Naive thymus-derived CD4-positive, alpha-beta T cell (primary cell): ENCODE measurements around the gene B3GALNT2. TPM values are rescaled to one million over a fixed set of nuclear protein-coding genes. Genes with fewer than 3 reads are reported as not detected.
A peak's percentile ranks its signal among the peaks of the same experiment; 100 is the strongest.

Source experiments
- ATAC-seq: fragments of 150-1000 bp; cut with Tn5 transposase; 2 replicates; pipeline ENCODE4 v1.10.0; 2021; ENCODE audit warnings: mild to moderate bottlenecking, moderate library complexity
- CTCF ChIA-PET: fragments of 350-600 bp; sonication (Branson Sonifier 250); formaldehyde crosslinking; loops from one replicate; lab custom pipeline; 2021; ENCODE audit warnings: antibody characterized with exemption; lab: Charles Lee
- POLR2A ChIA-PET: fragments of 350-600 bp; sonication (Branson Sonifier 250); formaldehyde crosslinking; loops from one replicate; lab custom pipeline; 2021; ENCODE audit warnings: antibody characterized with exemption, inconsistent platforms; lab: Charles Lee
- DNase-seq, 9 donors: peaks; one replicate each; pipeline versions ENCODE4 v3.0.0 to v3.0.0-alpha.2; 2020 to 2022; ENCODE audit warnings: mixed read lengths in 1 of 9
- H3K27ac ChIP-seq: one replicate; pipeline ENCODE4 v1.7.0; 2013; ENCODE audit warnings: mild to moderate bottlenecking, low read depth, low read length, moderate library complexity
- H3K27me3 ChIP-seq, 2 donors: one replicate each; pipeline ENCODE4 v1.7.0; 2013; ENCODE audit warnings: low read length in 2 of 2, mild to moderate bottlenecking in 2 of 2, moderate library complexity in 2 of 2; ENCODE audit not compliant: control insufficient read depth in 2 of 2, insufficient read depth in 2 of 2
- H3K36me3 ChIP-seq, 3 experiments: 1 replicate in 2 of 3; 2 replicates in 1 of 3; pipeline ENCODE4 v1.7.0; 2013; ENCODE audit warnings: low read length in 3 of 3, mild to moderate bottlenecking in 3 of 3, moderate library complexity in 1 of 3; ENCODE audit not compliant: insufficient read depth in 3 of 3, control insufficient read depth in 2 of 3
- H3K4me1 ChIP-seq, 2 donors: one replicate each; pipeline ENCODE4 v1.7.0; 2013; ENCODE audit warnings: low read length in 2 of 2, mild to moderate bottlenecking in 2 of 2, moderate library complexity in 1 of 2; ENCODE audit not compliant: control insufficient read depth in 2 of 2, insufficient read depth in 2 of 2
- H3K4me3 ChIP-seq: 2 replicates; pipeline ENCODE4 v1.7.0; 2013; ENCODE audit warnings: mild to moderate bottlenecking, low read length
- H3K9me3 ChIP-seq, 3 experiments: 1 replicate in 2 of 3; 2 replicates in 1 of 3; pipeline ENCODE4 v1.7.0; 2013; ENCODE audit warnings: low read length in 3 of 3; ENCODE audit not compliant: control insufficient read depth in 2 of 3
- H3K27ac Mint-ChIP-seq, 9 donors: one replicate each; pipeline ENCODE4 v1.8.0; 2020 to 2022; ENCODE audit warnings: mixed read lengths in 9 of 9, mild to moderate bottlenecking in 8 of 9, moderate library complexity in 5 of 9, inconsistent platforms in 2 of 9
- H3K27me3 Mint-ChIP-seq, 5 donors: one replicate each; pipeline ENCODE4 v1.8.0; 2021 to 2022; ENCODE audit warnings: mixed read lengths in 5 of 5, mild to moderate bottlenecking in 1 of 5
- H3K36me3 Mint-ChIP-seq, 5 donors: one replicate each; pipeline ENCODE4 v1.8.0; 2020 to 2022; ENCODE audit warnings: mixed read lengths in 5 of 5, mild to moderate bottlenecking in 3 of 5, inconsistent platforms in 1 of 5
- H3K4me1 Mint-ChIP-seq, 7 donors: one replicate each; pipeline ENCODE4 v1.8.0; 2020 to 2022; ENCODE audit warnings: mixed read lengths in 7 of 7, mild to moderate bottlenecking in 3 of 7, inconsistent platforms in 1 of 7
- H3K4me3 Mint-ChIP-seq, 10 donors: one replicate each; pipeline ENCODE4 v1.8.0; 2020 to 2022; ENCODE audit warnings: mild to moderate bottlenecking in 10 of 10, mixed read lengths in 10 of 10, moderate library complexity in 6 of 10, inconsistent platforms in 2 of 10
- H3K9me3 Mint-ChIP-seq, 11 donors: one replicate each; pipeline ENCODE4 v1.8.0; 2020 to 2022; ENCODE audit warnings: mixed read lengths in 11 of 11, mild to moderate bottlenecking in 4 of 11, inconsistent platforms in 1 of 11, moderate library complexity in 1 of 11
- intact Hi-C, 2 donors: fragments of 100-400 bp; cut with micrococcal nuclease; formaldehyde crosslinking; loops; one replicate each; pipeline ENCODE4 v1.15.1; 2023
- polyA plus RNA-seq, 2 donors: library from polyadenylated mRNA; unstranded; fragments of 300-500 nt; fragmentation: Illumina TruSeq; gene quantifications; one replicate each; pipeline ENCODE4 v1.2.3, GENCODE V29; 2021
- total RNA-seq, 6 experiments: library from RNA in 5 of 6; stranded (reverse) in 5 of 6; gene quantifications; 1 replicate in 5 of 6; 2 replicates in 1 of 6; pipeline ENCODE4 v1.2.3 and lab custom pipeline; 2021 to 2026

The B3GALNT2 gene
- total and polyA plus RNA-seq, 7 experiments from 2014 or later, result 4.3 to 10.1 (median 6.6) TPM

- ChIA-PET POLR2A (interaction anchor here (0.8 kb wide), 1 partner anchor 82 kb away, joined by 3 read pairs; no protein-coding TSS in a partner anchor), CTCF (interaction anchor here (1.0 to 1.6 kb wide), 3 partner anchors 12 to 309 kb away, joined by 3 to 5 read pairs (median 5); no protein-coding TSS in a partner anchor)
- Mint-ChIP-seq H3K4me3 (peak overlapping the region in 1 of 10 donors; percentile 42), H3K27ac (peak overlapping the region in 8 of 9 donors; percentile 23 to 88 (median 72)), H3K4me1 (peaks cover 4 to 23% (median 14%) of the 10 kb centered on the region in 7 donors), H3K9me3 (no peaks in the 10 kb centered on the region), H3K27me3 (no peaks in the 10 kb centered on the region), H3K36me3 (peaks cover 0 to 8% (median 4%) of the 10 kb centered on the region in 5 donors)
- H3K4me3 ChIP-seq, result no peak overlapping the region
- no peaks in the 10 kb centered on the region for H3K4me1 ChIP-seq
- intact Hi-C loops, result no loop called here
- no peaks in the 10 kb centered on the region for H3K27me3 ChIP-seq
- H3K9me3 ChIP-seq, result no peaks in the 10 kb centered on the region
- no peak overlapping the region for H3K27ac ChIP-seq
- DNase-seq (no peak), ATAC-seq (no peak)
- H3K36me3 ChIP-seq, result peaks cover 0 to 13% (median 0%) of the 10 kb centered on the region in 3 experiments
Observed at GRCh38 chr1:235411489-235412486, 92.5 kb downstream of the B3GALNT2 start.

- intact Hi-C loops, result no loop called here
- ChIA-PET POLR2A (interaction anchor here (0.8 kb wide), 1 partner anchor 81 kb away, joined by 3 read pairs; no protein-coding TSS in a partner anchor), CTCF (interaction anchor here (1.0 to 1.6 kb wide), 2 partner anchors 14 to 157 kb away, joined by 3 read pairs; no protein-coding TSS in a partner anchor)
- DNase-seq, result no peak
- H3K36me3 ChIP-seq, result peaks cover 0 to 13% (median 0%) of the 10 kb centered on the region in 3 experiments
- no peaks in the 10 kb centered on the region for H3K27me3 ChIP-seq
- H3K4me3 Mint-ChIP-seq, result no peak overlapping the region
- no peak for ATAC-seq
- H3K4me3 ChIP-seq, result no peak overlapping the region
- no peaks in the 10 kb centered on the region for H3K9me3 ChIP-seq
- peaks cover 4 to 23% (median 14%) of the 10 kb centered on the region in 7 donors for H3K4me1 Mint-ChIP-seq
- peaks cover 0 to 8% (median 4%) of the 10 kb centered on the region in 5 donors for H3K36me3 Mint-ChIP-seq
- H3K27me3 Mint-ChIP-seq, result no peaks in the 10 kb centered on the region
- H3K9me3 Mint-ChIP-seq, result no peaks in the 10 kb centered on the region
- no peak overlapping the region for H3K27ac ChIP-seq
- peak overlapping the region in 1 of 9 donors; percentile 20 for H3K27ac Mint-ChIP-seq
- H3K4me1 ChIP-seq, result no peaks in the 10 kb centered on the region
Observed at GRCh38 chr1:235410467-235410866, 93.8 kb downstream of the B3GALNT2 start.

GRCh38 chr1:235409042-235409820, 95.0 kb downstream of the B3GALNT2 start:
- DNase-seq (no peak), ATAC-seq (no peak)
- Histone ChIP-seq H3K36me3 (peaks cover 0 to 6% (median 0%) of the 10 kb centered on the region in 3 experiments), H3K27ac (no peak overlapping the region), H3K9me3 (no peaks in the 10 kb centered on the region), H3K27me3 (no peaks in the 10 kb centered on the region), H3K4me3 (no peak overlapping the region), H3K4me1 (no peaks in the 10 kb centered on the region)
- Mint-ChIP-seq H3K27ac (no peak overlapping the region), H3K36me3 (peaks cover 0 to under 1% (median under 1%) of the 10 kb centered on the region in 5 donors), H3K27me3 (no peaks in the 10 kb centered on the region), H3K4me3 (no peak overlapping the region), H3K4me1 (peaks cover 5 to 23% (median 14%) of the 10 kb centered on the region in 7 donors), H3K9me3 (no peaks in the 10 kb centered on the region)
- intact Hi-C loops, result no loop called here
- CTCF ChIA-PET, result interaction anchor here (1.2 to 1.6 kb wide), 3 partner anchors 8 to 1001 kb away, joined by 3 to 5 read pairs (median 3); no protein-coding TSS in a partner anchor
- POLR2A ChIA-PET, result interaction anchor here (1.6 kb wide), 1 partner anchor 248 kb away, joined by 4 read pairs; the partner anchor contains the start of gene RBM34

- ATAC-seq, result no peak
- no peaks in the 10 kb centered on the region for H3K27me3 Mint-ChIP-seq
- intact Hi-C loops, result no loop called here
- peaks cover 0 to 1% (median 0%) of the 10 kb centered on the region in 5 donors for H3K36me3 Mint-ChIP-seq
- H3K4me3 Mint-ChIP-seq, result no peak overlapping the region
- peaks cover 5 to 23% (median 14%) of the 10 kb centered on the region in 7 donors for H3K4me1 Mint-ChIP-seq
- Histone ChIP-seq H3K4me3 (no peak overlapping the region), H3K4me1 (no peaks in the 10 kb centered on the region), H3K27ac (no peak overlapping the region), H3K36me3 (peaks cover 0 to 6% (median 0%) of the 10 kb centered on the region in 3 experiments), H3K9me3 (no peaks in the 10 kb centered on the region), H3K27me3 (no peaks in the 10 kb centered on the region)
- no peak for DNase-seq
- POLR2A ChIA-PET, result interaction anchor here (1.6 kb wide), 1 partner anchor 248 kb away, joined by 4 read pairs; the partner anchor contains the start of gene RBM34
- H3K27ac Mint-ChIP-seq, result peak overlapping the region in 1 of 9 donors; percentile 6
- CTCF ChIA-PET, result interaction anchor here (0.7 to 1.2 kb wide), 3 partner anchors 8 to 1000 kb away, joined by 3 to 5 read pairs (median 3); no protein-coding TSS in a partner anchor
- no peaks in the 10 kb centered on the region for H3K9me3 Mint-ChIP-seq
Observed at GRCh38 chr1:235408503-235408960, 95.7 kb downstream of the B3GALNT2 start.

- Mint-ChIP-seq H3K27me3 (no peaks in the 10 kb centered on the region), H3K4me1 (peaks cover 5 to 23% (median 13%) of the 10 kb centered on the region in 7 donors), H3K27ac (peak overlapping the region in 2 of 9 donors; percentile 10 to 17), H3K9me3 (no peaks in the 10 kb centered on the region), H3K36me3 (peaks cover 0 to 9% (median under 1%) of the 10 kb centered on the region in 5 donors), H3K4me3 (no peak overlapping the region)
- DNase-seq (no peak), ATAC-seq (no peak)
- ChIA-PET POLR2A (no interaction called here), CTCF (no interaction called here)
- H3K27me3 ChIP-seq, result no peaks in the 10 kb centered on the region
- H3K4me1 ChIP-seq, result no peaks in the 10 kb centered on the region
- H3K27ac ChIP-seq, result no peak overlapping the region
- intact Hi-C loops, result no loop called here
- no peak overlapping the region for H3K4me3 ChIP-seq
- peaks cover 0 to 8% (median 0%) of the 10 kb centered on the region in 3 experiments for H3K36me3 ChIP-seq
- H3K9me3 ChIP-seq, result no peaks in the 10 kb centered on the region
Observed at GRCh38 chr1:235407419-235407818, 96.8 kb downstream of the B3GALNT2 start.

GRCh38 chr1:235404190-235404589, 100.1 kb downstream of the B3GALNT2 start:
- ChIA-PET CTCF (no interaction called here), POLR2A (no interaction called here)
- peaks cover 0 to 15% (median 9%) of the 10 kb centered on the region in 7 donors for H3K4me1 Mint-ChIP-seq
- Histone ChIP-seq H3K4me1 (no peaks in the 10 kb centered on the region), H3K4me3 (no peak overlapping the region), H3K27ac (no peak overlapping the region), H3K9me3 (no peaks in the 10 kb centered on the region), H3K36me3 (peaks cover 0 to 12% (median 0%) of the 10 kb centered on the region in 3 experiments), H3K27me3 (no peaks in the 10 kb centered on the region)
- H3K4me3 Mint-ChIP-seq, result no peak overlapping the region
- H3K36me3 Mint-ChIP-seq, result peaks cover 0 to 16% (median 5%) of the 10 kb centered on the region in 5 donors
- DNase-seq (no peak), ATAC-seq (no peak)
- intact Hi-C loops, result no loop called here
- H3K9me3 Mint-ChIP-seq, result no peaks in the 10 kb centered on the region
- no peaks in the 10 kb centered on the region for H3K27me3 Mint-ChIP-seq
- no peak overlapping the region for H3K27ac Mint-ChIP-seq
